ENCODE measurements around the gene CCDC68.

- TF ChIP-seq ZNF549 (tag by site-specific recombination; IDR thresholded peaks at IDR 0.05) (no peak), ZNF18 (tag by site-specific recombination; IDR thresholded peaks at IDR 0.05) (no peak), CTCF (tag by site-specific recombination; IDR thresholded peaks at IDR 0.05) (no peak), ZNF707 (tag by site-specific recombination; IDR thresholded peaks at IDR 0.05) (no peak), ZNF639 (tag by site-specific recombination; IDR thresholded peaks at IDR 0.05) (no peak), ZNF558 (tag by site-specific recombination; IDR thresholded peaks at IDR 0.05) (no peak), ZNF510 (tag by site-specific recombination; IDR thresholded peaks at IDR 0.05; ENCODE audit: insufficient replicate concordance) (no peak), ATF2 (tag by site-specific recombination; IDR thresholded peaks at IDR 0.05; ENCODE audit: low read depth) (no peak), ZNF423 (tag by site-specific recombination; IDR thresholded peaks at IDR 0.05) (no peak), REST (tag by site-specific recombination; IDR thresholded peaks at IDR 0.05) (no peak), ZNF521 (tag by site-specific recombination; IDR thresholded peaks at IDR 0.05) (no peak)
These were observed 28.1 kb downstream of the CCDC68 start for GRCh38 chr18:54931152-54931551.

Measured in HEK293 (cell line).